BJ (cell line): ENCODE data around the gene RHBDD3. TPM values are rescaled to one million over a fixed set of nuclear protein-coding genes. Genes with fewer than 3 reads are reported as not detected.
"Not testable (repeated sequence)": the region's sequence is repeated elsewhere in the genome, so short reads cannot be mapped to it uniquely, and the experiment has no call there.

Experiments
- CTCF ChIA-PET: fragments of 350-600 bp; formaldehyde crosslinking; extraction: SDS; loops from one replicate; lab custom pipeline; 2021; ENCODE audit warnings: antibody characterized with exemption, inconsistent platforms; lab: Yijun Ruan, JAX
- POLR2A ChIA-PET: fragments of 300-600 bp; sonication (Branson Sonifier 250); formaldehyde crosslinking; extraction: SDS; loops from one replicate; lab custom pipeline; 2021; ENCODE audit warnings: antibody characterized with exemption; lab: Charles Lee
- DNase-seq: peaks from one replicate; pipeline ENCODE4 v3.0.0-alpha.2; 2011; ENCODE audit warnings: low read depth
- H3K27me3 ChIP-seq: 2 replicates; pipeline ENCODE4 v1.6.0; 2011; ENCODE audit warnings: low read length; ENCODE audit not compliant: control insufficient read depth, insufficient read depth
- H3K36me3 ChIP-seq: 2 replicates; pipeline ENCODE4 v1.5.1; 2011; ENCODE audit warnings: low read length; ENCODE audit not compliant: control insufficient read depth, insufficient read depth
- H3K4me3 ChIP-seq: 2 replicates; pipeline ENCODE4 v1.5.1; 2011; ENCODE audit warnings: low read depth, mild to moderate bottlenecking, control low read depth, low read length
- CTCF ChIP-seq: IDR thresholded peaks from 2 replicates; pipeline ENCODE4 v1.5.1; 2011; ENCODE audit warnings: low read depth, mild to moderate bottlenecking, control low read depth, inconsistent platforms, low read length, moderate library complexity; ENCODE audit not compliant: insufficient read depth
- polyA plus RNA-seq: library from polyadenylated mRNA; depleted of rRNA; stranded (reverse); fragments of >200 nt; gene quantifications from 2 replicates; pipeline ENCODE4 v1.2.3, GENCODE V29; 2011

Gene RHBDD3
- polyA plus RNA-seq, 1 experiment = 15.6 TPM

- CTCF ChIA-PET = interaction anchor here (2.0 kb wide), 1 partner anchor 21 kb away, joined by 7 read pairs; no protein-coding TSS in a partner anchor
- no peak for TF ChIP-seq CTCF
- Histone ChIP-seq H3K4me3 (no peak overlapping the region), H3K36me3 (no peaks in the 10 kb centered on the region), H3K27me3 (peaks cover 12% of the 10 kb centered on the region)
- POLR2A ChIA-PET = no interaction called here
- DNase-seq = no peak
Observed at GRCh38 chr22:29224859-29225410, 42.8 kb downstream of the RHBDD3 start.

- DNase-seq = no peak
- POLR2A ChIA-PET = no interaction called here
- Histone ChIP-seq H3K27me3 (peaks cover 12% of the 10 kb centered on the region), H3K4me3 (no peak overlapping the region), H3K36me3 (no peaks in the 10 kb centered on the region)
- no peak for TF ChIP-seq CTCF
- CTCF ChIA-PET = interaction anchor here (2.0 kb wide), 1 partner anchor 21 kb away, joined by 7 read pairs; no protein-coding TSS in a partner anchor
Observed at GRCh38 chr22:29224121-29224858, 43.5 kb downstream of the RHBDD3 start.

GRCh38 chr22:29219881-29220670 is 47.7 kb downstream of the RHBDD3 start:
- no peak for DNase-seq
- Histone ChIP-seq H3K27me3 (peaks cover 10% of the 10 kb centered on the region; the same call in 1 of the 2 replicates), H3K4me3 (no peak overlapping the region), H3K36me3 (no peaks in the 10 kb centered on the region)
- ChIA-PET CTCF (interaction anchor here (1.1 to 1.8 kb wide), 3 partner anchors 10 to 26 kb away, joined by 3 to 9 read pairs (median 5); no protein-coding TSS in a partner anchor), POLR2A (no interaction called here)
- no peak for TF ChIP-seq CTCF

GRCh38 chr22:29219409-29219782 is 48.4 kb downstream of the RHBDD3 start:
- H3K4me3 ChIP-seq, H3K36me3 ChIP-seq, POLR2A ChIA-PET, DNase-seq, H3K27me3 ChIP-seq: not testable (repeated sequence)
- CTCF ChIA-PET = interaction anchor here (0.8 to 1.5 kb wide), 2 partner anchors 26 to 28 kb away, joined by 3 to 9 read pairs; no protein-coding TSS in a partner anchor

GRCh38 chr22:29218758-29219408 is 48.9 kb downstream of the RHBDD3 start:
- no peak overlapping the region for H3K4me3 ChIP-seq
- no peak for TF ChIP-seq CTCF
- POLR2A ChIA-PET = no interaction called here
- no peak for DNase-seq
- CTCF ChIA-PET = interaction anchor here (0.8 to 1.5 kb wide), 2 partner anchors 27 to 29 kb away, joined by 3 to 9 read pairs; no protein-coding TSS in a partner anchor
- H3K36me3 ChIP-seq = no peaks in the 10 kb centered on the region
- peaks cover 6% of the 10 kb centered on the region; the same call in 1 of the 2 replicates for H3K27me3 ChIP-seq
